LNCAP (cell line): ENCODE data around the gene SCYL3.

Source experiments
- TF ChIP-seq, protein P1 (sequence below): fragments of 450-650 bp; IDR thresholded peaks from 2 replicates; pipeline ENCODE4 v1.5.1; 2017; ENCODE audit warnings: mild to moderate bottlenecking

SCYL3 gene

DNA sequence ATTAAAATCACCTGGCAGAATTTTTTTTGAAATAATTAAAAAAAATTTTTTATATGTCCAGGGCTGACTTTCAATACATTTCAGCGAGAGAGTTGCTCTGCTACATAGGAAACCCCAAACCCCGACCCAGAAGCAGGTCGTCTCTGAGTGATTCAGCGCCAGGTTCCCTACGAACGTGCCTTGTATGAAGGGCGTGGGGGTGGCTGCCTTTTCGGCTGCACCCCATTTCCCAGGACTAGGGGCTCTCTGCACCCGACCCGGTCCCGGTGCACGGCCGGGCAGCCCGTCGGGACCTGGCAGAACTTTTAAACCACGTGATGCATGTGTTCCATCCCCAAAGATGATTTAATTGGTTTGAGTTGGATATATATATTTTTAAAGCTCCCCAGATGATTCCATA, 15.8 kb upstream of the SCYL3 start:
- TF ChIP-seq, protein P1, sequence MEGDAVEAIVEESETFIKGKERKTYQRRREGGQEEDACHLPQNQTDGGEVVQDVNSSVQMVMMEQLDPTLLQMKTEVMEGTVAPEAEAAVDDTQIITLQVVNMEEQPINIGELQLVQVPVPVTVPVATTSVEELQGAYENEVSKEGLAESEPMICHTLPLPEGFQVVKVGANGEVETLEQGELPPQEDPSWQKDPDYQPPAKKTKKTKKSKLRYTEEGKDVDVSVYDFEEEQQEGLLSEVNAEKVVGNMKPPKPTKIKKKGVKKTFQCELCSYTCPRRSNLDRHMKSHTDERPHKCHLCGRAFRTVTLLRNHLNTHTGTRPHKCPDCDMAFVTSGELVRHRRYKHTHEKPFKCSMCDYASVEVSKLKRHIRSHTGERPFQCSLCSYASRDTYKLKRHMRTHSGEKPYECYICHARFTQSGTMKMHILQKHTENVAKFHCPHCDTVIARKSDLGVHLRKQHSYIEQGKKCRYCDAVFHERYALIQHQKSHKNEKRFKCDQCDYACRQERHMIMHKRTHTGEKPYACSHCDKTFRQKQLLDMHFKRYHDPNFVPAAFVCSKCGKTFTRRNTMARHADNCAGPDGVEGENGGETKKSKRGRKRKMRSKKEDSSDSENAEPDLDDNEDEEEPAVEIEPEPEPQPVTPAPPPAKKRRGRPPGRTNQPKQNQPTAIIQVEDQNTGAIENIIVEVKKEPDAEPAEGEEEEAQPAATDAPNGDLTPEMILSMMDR, result no peak

DNA sequence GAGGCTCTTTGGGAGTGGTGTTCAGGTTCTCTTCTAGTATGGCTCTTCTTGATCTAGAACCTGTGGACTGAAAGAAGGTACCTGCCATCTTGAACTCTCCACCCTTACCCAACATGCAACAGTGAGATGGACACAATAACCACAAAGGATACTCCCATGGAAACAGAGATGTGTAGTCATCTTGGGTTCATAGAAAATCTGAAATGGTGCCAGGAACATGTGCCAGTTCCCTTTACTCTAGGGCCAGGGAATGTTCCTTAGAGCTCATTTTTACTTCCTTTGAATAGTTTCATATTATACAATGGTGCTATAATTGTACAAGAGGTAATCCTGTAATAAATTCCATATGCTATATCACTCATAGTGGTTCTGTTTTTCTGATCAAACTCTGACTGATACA, 13.2 kb upstream of the SCYL3 start:
- TF ChIP-seq, protein P1, result no peak

DNA sequence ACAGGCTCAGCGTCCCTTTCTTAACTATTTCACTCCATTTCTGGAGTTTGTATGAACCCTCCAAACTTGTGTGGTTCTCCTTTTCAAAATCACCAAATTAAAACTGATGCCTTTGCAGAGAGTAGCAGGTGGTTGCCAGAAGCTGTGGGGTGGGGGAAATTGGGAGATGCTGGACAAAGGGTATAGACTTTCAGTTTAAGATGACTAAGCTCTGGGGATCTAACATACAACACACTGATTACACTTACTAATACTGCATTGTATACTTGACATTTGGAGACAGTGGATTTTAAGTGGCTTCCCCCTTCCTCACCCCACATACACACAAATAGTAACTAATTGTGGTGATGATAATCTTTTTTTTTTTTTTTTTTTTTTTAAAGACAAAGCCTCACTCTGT, 11.1 kb upstream of the SCYL3 start:
- TF ChIP-seq, protein P1, result no peak

DNA sequence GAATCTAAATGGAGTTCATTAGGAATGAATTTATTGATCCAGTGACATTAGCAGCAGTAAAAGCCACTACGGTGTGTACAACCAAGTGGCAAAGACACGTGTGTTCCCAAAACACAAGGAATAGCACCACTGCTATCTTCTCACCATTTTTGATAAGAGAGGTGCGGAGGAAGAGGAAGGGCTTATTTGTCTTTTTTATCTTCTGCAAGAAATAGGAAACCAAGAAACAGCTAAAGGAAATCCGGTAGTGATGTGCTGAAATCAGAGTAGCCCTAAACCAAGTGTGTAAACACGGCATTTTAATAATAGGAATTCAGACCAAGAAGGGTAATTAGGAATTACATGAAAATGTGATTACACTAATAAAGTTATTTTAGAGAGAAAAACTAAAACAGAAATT, 9.1 kb upstream of the SCYL3 start:
- TF ChIP-seq, protein P1, result no peak

DNA sequence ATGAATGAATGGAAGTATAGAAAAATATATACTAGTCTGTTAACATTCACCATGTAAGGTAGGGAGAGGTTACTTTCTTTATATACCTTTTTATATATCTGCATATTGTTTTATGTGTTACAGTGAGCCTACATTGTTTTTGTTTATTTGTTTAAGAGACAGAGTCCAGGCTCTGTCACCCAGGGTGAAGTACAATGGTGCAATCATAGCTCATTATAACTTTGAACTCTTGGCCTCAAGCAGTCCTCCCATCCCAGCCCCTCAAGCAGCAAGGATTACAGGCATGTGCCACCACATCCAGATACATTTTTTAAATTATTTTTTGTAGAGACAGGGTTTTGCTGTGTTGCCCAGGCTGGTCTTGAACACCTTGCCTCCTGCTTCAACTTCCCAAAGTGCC, 7.4 kb upstream of the SCYL3 start:
- TF ChIP-seq, protein P1, result no peak

DNA sequence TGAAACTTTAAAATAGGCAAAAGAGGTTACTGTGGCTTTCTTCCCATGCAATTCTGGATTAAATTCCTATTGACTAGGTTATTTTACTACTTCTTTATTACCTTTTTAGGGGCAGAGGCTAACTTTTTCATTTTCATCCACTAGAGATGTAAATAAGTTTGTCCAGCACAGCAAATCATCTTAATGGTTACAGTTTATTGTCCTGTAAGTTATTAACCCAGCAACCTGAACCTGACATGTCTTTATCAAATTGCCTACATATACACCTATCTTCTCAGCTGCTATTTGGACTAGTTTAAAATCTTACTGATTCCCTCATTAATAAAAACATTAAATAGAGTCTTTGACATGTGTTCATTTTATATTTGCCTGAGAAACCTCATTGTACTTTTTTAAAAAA, 6.9 kb upstream of the SCYL3 start:
- TF ChIP-seq, protein P1, result no peak

DNA sequence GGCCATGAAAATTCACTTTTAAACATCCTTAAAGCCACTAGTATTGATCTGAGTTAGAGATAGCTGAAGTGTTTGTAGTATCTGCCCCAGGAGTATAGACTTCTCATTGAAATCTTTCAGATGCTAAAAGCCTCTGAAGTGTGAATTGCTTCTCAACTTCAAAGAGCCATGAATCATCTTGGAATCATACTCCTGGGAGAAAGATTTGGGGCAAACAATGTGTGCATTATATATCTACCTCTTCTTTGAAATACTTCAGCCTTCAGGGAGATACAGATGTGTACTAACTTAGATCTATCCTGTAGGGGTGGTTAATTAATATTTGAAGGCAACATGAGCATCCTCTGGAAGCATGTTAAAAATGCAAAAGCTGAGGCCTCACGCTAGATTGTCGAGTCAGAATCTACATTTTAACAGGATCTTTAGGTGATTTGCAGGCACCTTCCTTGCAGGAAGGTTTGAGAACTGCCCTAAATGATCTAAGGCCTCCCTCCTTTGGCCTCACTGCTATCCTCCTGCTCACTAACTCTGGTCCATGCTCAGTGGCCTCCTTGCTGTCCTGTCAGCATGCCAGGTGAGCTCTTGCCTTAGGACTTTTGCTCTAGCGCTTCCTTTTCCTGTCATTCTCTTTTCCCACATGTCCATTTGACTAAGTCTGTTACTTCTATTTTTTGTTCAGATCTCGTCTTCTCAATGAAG, 6.0 kb upstream of the SCYL3 start:
- TF ChIP-seq, protein P1, result no peak

DNA sequence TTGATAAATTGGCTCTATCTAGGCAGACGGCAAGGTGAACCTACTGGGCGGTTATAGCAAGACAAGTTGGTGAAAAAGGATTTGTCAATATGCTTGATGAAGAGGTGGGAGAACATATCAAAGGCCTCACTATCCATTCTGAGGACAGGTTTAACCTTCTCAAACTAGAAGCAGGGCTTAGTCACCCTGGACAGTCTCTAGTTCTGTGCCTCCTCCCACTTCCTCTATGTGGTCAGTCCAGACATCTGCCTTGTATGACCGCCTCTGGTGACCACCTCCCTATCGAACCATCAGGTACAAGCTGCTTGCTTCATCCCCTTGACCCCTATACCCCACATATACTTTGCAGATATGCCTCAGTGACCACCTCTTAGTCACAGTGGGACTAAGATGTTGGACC, 2.3 kb upstream of the SCYL3 start:
- TF ChIP-seq, protein P1, result no peak
